D721Med (cell line): ENCODE results near the gene LIPA.
A peak's percentile ranks its signal among the peaks of the same experiment; 100 is the strongest.

ENCODE experiments used
- DNase-seq: peaks from one replicate; pipeline ENCODE4 v3.0.0; 2011; ENCODE audit warnings: low spot score; ENCODE audit not compliant: insufficient read length
- FAIRE-seq: peaks from 2 replicates; lab custom pipeline; 2011; peaks lifted over from hg19 to GRCh38; lab: Jason Lieb, UNC
- TF ChIP-seq, protein P1 (sequence below): IDR thresholded peaks from 2 replicates; pipeline ENCODE4 v1.5.1; 2012; ENCODE audit warnings: mild to moderate bottlenecking, control low read depth; ENCODE audit not compliant: insufficient read depth; ENCODE audit errors: missing control alignments

LIPA gene

DNA sequence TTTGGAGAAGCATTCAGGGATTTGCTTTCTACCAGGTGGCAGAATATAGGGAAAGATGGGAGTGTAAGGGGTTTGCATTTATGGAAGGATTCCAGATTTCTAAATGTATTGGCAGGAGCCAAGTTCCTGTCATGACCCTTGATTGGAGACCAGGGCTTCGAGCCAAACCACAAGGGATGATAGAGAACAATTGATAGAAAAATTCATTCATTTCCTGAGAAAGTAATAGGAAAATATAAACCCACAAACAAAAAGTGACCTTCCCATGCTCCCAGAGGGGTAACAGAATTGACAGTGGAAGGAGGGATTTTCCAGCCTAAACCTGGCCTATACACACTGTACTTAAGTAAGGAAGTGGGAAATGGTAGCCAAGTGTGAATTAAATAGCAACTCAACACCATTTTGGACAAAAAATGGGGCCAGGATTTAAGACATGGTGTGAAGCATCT, 27.9 kb upstream of the LIPA start:
- TF ChIP-seq, protein P1, sequence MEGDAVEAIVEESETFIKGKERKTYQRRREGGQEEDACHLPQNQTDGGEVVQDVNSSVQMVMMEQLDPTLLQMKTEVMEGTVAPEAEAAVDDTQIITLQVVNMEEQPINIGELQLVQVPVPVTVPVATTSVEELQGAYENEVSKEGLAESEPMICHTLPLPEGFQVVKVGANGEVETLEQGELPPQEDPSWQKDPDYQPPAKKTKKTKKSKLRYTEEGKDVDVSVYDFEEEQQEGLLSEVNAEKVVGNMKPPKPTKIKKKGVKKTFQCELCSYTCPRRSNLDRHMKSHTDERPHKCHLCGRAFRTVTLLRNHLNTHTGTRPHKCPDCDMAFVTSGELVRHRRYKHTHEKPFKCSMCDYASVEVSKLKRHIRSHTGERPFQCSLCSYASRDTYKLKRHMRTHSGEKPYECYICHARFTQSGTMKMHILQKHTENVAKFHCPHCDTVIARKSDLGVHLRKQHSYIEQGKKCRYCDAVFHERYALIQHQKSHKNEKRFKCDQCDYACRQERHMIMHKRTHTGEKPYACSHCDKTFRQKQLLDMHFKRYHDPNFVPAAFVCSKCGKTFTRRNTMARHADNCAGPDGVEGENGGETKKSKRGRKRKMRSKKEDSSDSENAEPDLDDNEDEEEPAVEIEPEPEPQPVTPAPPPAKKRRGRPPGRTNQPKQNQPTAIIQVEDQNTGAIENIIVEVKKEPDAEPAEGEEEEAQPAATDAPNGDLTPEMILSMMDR = no peak
- DNase-seq = no peak
- no peak for FAIRE-seq

DNA sequence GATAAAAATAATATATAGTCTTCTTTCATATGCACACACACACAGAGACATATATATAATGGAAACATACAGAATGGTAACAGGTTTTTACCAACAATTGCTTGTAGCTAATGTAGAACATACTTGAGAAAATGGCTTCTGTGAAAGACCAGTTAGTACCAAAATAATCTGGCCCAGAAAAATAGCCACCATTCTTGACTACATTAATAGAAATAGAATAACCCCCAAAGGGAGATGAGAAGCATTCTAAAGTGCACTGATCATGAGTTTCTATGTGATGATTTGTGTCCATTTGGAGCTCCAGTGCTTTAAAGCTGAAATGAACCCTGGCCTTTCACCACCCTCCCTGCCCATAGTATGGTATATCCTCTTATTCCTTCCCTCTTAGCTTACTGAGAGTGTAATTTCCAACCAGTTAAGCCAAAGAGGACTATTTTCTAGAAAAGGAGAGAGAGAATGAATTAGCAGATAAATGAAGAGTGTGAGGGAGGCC, 27.4 kb upstream of the LIPA start:
- FAIRE-seq = no peak
- TF ChIP-seq, protein P1 = no peak
- DNase-seq = no peak

DNA sequence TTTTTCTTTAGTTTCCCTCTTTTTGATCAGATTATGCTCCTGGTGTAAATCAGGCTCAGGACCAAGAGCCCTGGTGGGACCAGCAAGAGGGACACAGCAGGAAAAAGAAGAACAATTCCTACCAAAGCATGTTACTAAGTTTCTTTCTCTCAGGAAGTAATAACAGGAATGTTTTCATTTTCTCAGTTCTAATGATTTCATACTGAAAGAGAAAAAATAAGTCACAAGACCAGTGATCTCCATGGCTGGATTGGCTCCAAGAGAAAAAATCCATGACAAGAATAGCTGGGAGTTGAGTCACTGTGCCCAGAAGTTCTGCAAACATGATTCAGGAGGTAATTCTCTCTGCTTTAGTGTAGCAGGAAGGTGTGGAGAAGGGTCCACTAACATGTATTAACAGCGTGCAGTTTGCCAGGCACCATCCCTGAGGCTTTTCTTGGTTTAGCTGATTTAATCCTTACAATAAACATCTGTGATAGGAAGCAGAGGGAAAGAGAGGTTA, 26.5 kb upstream of the LIPA start:
- TF ChIP-seq, protein P1 = no peak
- DNase-seq (no peak), FAIRE-seq (peak; percentile 73)

DNA sequence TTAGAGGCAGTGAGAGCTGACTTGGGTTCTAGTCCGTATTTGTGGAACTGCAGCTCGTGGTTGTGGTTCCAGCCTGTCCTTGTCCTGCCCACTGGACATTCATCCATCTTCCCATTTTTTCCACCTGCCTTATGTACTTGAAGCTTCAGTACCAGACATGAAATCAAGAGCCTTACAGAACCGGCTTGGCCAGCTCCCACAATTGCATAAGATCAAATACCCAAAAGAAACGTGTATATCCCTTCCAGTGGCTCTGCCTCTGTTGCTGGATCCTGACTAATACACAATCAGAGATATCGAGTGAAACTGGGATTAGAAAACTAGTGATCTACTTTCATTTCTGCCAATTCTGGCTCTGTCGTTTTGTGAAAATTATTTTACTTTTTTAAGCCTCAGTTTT, 23.8 kb upstream of the LIPA start:
- FAIRE-seq = no peak
- TF ChIP-seq, protein P1 = no peak
- no peak for DNase-seq

DNA sequence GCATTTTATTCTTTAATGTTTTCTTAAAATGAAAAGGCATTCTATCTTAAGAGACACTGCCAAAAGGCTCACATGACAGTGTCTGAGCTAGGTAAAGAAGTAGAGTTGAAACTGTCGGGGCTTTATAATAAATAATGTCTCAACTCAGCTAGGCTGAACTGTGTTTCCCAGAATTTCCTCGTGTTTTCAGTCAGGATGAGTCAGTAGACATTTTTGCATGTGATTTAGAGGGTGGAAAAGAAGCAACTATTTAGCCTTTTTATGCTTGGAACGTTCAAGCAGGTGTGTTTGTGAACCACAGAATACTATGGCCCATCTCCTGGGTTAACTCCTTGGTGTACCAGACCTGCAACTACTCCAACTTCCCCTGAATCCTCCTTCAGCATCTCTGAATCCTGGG, 23.4 kb upstream of the LIPA start:
- TF ChIP-seq, protein P1 = no peak
- DNase-seq = no peak
- no peak for FAIRE-seq

DNA sequence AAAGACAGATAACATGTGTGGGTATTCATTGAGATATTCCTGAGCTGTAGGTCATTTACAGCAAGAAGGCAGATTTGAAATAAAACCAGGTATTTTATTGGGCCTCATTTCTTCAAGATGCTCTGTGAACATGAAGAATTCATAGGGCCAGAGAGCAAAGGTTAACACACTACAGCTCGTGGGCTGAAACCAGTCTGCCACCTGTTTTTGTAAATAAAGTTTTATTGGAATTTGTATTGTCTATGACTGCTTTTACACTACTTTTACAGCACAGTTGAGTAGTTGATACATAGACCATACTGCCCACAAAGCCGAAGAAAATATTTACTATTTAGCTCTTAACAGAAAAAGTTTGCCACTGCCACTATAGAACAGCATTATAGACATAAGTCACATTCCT, 22.1 kb upstream of the LIPA start:
- DNase-seq = no peak
- TF ChIP-seq, protein P1 = no peak

DNA sequence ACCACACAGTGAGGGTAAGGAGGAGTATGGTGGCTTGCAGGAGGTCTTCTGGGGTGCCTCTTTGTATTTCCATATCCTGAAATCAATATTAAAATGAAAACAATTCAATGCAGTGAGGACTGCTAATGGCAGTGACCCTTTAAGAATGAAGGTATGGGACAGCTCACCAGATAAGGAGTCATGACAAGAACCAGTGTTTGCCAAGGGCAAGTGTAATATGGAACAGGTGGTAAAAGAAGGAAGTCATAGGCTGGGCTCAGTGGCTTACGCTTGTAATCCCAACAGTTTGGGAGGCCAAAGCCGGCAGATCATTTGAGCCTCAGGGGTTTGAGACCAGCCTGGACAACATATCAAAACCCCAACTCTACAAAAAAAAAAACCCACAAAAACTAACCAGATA, 20.0 kb upstream of the LIPA start:
- FAIRE-seq (no peak), DNase-seq (no peak)
- TF ChIP-seq, protein P1 = no peak

More for the DNA sequence above, 22.1 kb upstream of the LIPA start:
- FAIRE-seq = no peak
